Hepatocyte (in vitro differentiated cells): Measurements from ENCODE around the gene FERMT1.

Experiments used
- EZH2 ChIP-seq: fragments of 200-600 bp; sonication (generic); IDR thresholded peaks from 2 replicates; pipeline ENCODE4 v1.6.1; 2016; ENCODE audit warnings: antibody characterized with exemption, mild to moderate bottlenecking, borderline replicate concordance
- EZH2phosphoT487 ChIP-seq: fragments of 200-600 bp; sonication (generic); IDR thresholded peaks from one replicate; pipeline ENCODE4 v1.6.1; 2018; ENCODE audit warnings: antibody characterized with exemption, mild to moderate bottlenecking, low read depth, moderate library complexity; ENCODE audit not compliant: unreplicated experiment, severe bottlenecking
- TF ChIP-seq, protein P1 (sequence below): fragments of 200-600 bp; sonication (generic); IDR thresholded peaks from 2 replicates; pipeline ENCODE4 v1.5.1; 2016; ENCODE audit warnings: antibody characterized with exemption, mild to moderate bottlenecking; ENCODE audit not compliant: poor library complexity

DNA sequence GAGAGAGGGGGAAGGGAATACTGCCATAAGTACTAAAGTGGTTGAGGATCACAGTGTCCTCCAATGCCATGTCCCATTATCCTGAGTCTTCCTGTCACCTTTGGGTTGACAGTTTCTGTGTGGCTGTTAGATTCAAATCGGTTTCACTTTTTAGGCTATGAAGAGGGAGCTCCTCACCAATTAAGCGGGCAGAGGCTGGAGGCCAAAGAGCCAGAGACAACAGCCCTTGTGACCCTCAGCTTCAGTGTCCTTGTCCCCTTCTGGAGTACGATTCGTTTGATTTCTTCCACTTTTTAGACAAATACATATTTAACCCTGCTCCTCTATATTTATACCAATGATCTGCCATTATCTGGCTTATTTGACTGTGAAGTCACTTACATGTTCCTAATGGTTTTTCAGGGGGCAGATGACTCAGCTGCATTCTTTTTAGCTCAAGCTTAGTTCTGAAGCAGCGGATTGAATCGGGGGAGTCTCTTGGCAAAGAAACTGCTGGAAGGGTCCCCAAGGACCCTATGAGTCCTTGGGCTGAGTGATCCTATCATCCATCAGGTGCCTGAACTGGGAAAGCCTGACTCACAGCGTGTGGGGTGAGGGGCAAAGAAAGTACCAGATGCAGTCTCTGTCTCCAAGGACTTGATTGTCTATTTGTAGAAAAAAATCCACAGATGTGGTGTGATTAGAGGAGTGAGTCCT, 18.2 kb downstream of the FERMT1 start:
- TF ChIP-seq, protein P1, sequence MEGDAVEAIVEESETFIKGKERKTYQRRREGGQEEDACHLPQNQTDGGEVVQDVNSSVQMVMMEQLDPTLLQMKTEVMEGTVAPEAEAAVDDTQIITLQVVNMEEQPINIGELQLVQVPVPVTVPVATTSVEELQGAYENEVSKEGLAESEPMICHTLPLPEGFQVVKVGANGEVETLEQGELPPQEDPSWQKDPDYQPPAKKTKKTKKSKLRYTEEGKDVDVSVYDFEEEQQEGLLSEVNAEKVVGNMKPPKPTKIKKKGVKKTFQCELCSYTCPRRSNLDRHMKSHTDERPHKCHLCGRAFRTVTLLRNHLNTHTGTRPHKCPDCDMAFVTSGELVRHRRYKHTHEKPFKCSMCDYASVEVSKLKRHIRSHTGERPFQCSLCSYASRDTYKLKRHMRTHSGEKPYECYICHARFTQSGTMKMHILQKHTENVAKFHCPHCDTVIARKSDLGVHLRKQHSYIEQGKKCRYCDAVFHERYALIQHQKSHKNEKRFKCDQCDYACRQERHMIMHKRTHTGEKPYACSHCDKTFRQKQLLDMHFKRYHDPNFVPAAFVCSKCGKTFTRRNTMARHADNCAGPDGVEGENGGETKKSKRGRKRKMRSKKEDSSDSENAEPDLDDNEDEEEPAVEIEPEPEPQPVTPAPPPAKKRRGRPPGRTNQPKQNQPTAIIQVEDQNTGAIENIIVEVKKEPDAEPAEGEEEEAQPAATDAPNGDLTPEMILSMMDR = no peak
- TF ChIP-seq EZH2 (no peak), EZH2phosphoT487 (no peak)
